GM21576 (cell line): ENCODE data around the gene LHFPL6.

ENCODE experiments used
- ATAC-seq: cut with Tn5 transposase; IDR thresholded peaks from one replicate; pipeline ENCODE4 v1.9.1; 2021; ENCODE audit warnings: mild to moderate bottlenecking, moderate library complexity; ENCODE audit not compliant: unreplicated experiment

LHFPL6 gene

DNA sequence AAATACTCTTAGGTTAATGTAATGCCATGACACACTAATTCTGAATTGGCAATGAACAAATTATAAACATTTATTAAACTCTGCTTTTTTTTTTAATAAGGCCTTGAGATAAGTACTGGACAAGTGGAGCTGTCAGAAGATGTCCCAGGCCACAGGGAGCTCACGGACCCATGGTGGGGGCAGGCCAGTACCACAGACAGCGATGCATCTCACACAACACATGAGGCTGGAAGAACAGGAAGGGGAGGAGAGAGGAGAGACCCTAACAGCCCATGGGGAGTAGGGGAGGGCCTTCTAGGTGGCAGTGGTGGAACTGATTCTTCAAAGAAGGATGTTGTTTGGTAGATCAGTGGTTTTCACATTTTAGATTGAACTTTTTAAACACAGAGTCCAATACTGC, 128.4 kb downstream of the LHFPL6 start:
- ATAC-seq, result no peak

DNA sequence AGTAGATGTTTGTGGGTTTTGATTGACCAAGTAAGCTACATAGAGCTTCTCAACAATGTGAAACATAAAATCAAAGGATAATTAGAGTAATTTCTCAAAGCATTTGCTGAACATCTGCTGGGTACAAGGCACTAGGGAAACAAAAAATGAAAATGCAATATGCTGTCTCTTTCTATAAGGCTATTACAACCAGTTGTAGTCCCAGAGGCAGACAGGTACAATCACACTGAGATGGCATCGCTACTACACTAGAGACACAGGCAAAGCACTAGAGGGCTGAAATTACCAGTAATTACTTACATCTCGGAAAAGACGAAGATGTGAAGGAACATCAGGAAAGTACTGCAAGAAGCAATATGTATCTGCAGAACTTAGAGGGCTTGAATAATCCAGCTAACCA, 133.3 kb downstream of the LHFPL6 start:
- no peak for ATAC-seq

DNA sequence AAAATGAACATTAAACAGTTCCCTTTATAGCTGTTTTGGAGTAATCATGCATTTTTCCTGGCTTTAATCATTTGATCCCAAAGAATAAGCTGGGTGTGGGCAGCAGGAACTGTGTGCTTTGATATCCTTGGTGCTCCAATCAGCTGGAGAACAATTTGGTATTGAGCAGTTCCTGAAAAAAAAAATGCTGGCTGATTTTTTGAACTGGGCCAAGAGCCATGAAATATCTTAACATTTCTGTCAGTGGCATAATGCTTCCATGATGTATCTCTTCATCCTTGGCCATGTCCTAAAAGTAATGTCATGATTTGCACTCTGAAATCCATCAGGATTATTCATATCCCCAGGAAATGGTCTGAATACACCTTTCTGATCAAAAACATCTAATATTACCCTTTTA, 134.7 kb downstream of the LHFPL6 start:
- no peak for ATAC-seq

DNA sequence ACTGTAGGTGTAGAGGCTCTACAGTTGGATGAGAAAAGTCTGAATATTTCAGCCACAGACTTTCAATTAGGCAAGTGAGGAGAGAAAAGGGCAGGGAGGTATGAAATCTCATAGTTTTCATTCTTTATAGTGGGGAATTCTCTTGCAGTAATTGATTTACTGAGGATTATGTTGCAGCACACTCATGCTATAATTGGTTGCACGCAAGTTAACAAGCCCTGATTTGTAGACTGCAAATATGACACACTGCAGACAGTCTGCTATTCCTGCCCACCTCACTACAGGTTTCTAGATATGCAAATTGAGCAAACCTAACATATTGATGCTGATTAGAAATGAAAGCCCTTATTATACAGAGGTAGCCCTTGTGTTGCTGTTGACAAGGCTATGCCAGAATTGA, 139.4 kb downstream of the LHFPL6 start:
- no peak for ATAC-seq

DNA sequence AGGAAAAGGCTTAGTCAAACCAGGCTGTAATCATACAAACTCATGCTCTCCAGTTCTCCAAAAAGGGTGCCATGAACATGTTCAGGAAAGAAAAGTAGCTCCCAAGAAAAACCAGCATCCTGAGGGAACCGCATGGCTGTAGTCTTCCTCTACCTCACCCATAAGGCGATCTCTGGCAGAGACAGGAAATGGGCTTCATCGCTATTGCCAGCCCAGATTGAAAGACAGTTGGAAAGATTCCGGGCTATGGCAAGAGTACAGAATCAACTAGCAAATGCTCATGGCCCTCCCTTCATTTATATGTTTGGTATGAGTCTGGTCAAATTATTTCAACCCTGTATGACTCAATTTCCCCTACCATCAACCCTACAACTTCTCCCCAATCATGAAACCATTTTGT, 140.1 kb downstream of the LHFPL6 start:
- no peak for ATAC-seq

DNA sequence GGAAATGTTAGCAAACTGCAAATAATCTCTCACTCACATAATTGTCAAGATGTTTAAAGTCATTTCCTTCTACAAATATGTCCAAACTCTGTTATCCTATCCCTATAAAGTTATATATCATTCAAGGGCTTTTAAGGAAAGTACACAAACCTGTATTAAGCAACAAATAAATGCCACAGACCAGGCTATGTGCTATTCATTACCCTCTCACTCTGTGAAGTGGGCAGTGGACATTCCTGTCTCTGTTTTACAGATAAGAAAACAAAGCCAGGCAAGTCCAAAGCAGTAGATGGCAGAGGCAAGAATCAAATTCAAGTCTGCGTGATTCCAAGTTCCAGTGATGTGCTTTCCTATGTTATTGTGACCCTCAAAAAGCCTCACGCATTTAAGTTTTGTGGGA, 140.6 kb downstream of the LHFPL6 start:
- no peak for ATAC-seq

DNA sequence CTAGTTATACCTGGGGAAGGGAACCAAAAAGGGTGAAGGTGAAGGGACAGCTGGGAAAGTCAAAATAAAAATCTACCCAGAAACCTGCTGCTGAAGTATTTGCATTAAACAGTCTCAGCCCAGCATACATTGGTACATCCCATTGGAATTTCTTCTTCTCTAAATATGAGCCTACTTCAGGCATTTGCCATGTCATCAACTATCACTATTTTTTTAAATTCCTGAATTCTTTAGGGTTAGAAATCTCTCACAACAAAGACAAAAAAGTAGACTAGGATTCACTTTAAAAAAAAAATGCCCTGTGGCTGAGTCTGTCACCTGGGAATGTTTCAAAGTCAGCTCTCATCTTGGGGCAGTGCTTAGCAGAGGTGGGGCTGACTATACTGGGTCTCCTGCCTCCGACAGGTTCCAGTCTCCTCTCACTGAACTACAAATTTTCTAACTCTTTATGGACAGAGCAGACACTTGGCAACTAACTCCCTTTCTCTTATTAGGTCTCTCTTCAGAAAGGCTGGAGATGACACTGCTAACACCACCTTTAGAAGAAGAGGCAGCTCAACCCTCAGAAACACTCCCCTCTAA, 141.2 kb downstream of the LHFPL6 start:
- ATAC-seq, result no peak

DNA sequence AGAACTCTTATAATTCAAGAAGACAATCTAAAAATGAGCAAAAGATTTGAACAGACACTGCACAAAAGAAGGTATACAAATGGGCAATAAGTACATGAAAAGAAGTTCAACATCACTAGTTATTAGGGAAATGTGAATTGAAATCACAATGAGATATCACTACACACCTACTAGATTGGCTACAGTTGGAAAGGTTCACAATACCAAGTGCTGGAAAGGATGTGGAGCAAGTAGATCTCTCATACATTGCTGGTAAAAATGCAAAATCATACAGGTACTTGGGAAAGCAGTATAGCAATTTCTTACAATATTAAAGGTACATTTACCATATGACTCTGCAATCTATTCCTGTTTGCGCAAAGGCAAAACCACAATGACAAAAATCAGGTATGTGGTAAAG, 145.7 kb downstream of the LHFPL6 start:
- no peak for ATAC-seq

DNA sequence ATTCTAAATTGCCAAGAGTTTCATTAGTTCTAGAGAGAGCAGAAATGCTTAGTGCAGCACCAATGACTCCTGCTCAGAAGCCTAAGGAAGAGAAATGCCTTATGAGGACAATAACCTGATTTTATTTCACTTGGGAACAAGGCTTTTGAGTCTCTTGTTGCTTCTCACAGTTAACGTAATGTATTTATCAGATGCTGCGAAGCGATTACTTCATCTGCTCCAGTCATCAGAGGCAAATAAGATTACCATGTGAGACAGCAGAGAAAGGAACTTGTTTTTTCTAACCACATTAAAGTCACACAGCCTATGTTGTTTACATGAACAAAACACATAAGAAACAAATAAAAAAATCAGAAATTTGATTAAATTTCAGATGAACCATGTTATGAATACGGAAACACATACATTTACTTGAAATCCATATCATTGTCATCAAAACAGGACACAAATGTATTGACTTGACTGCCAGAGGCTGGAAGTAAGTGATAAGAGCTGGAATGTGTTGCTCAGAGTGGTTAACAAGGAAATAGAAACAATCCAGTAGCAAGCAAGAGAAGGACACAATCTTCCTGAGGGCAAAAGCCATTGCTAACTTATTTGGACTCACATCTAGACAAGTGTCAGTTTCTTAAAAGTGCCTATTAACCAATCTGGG, 147.3 kb downstream of the LHFPL6 start:
- ATAC-seq, result no peak

DNA sequence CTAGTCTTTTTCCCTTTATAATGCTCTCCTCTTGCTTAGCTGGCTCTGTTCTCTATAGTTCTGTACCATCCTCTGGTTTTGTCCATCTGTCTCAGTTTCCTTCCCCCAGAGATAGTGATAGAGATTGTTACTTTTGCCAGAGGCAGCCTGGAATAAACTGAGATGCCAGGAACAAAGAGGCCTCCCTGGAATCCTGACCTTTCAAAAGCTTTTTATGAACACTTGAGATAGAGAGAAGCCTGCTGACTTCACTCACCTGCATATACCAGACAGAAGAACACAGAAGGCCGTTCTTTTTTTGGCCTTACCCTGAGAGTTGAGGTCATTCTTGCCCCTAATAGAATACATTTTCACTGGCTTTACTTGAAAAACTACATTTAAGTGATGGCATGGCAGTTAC, 150.2 kb downstream of the LHFPL6 start:
- ATAC-seq, result no peak

DNA sequence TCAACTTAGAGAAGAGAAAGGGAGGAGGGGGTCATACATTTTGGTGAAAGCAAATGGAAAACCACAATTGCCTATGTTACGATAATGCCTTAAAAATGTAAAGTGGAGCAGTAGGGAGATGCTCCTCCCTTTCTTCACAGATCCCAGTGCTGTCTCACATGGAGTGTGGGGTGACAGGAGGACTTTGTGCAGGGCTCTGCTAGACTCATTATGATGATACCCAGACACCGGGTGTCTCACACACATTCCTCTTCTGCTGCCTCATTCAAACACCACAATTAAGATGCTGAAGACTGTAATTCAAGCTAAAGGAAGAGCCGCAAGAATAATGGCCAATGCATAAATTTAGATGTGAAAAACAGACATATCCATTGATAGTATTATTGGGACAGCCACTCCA, 150.6 kb downstream of the LHFPL6 start:
- ATAC-seq, result no peak

DNA sequence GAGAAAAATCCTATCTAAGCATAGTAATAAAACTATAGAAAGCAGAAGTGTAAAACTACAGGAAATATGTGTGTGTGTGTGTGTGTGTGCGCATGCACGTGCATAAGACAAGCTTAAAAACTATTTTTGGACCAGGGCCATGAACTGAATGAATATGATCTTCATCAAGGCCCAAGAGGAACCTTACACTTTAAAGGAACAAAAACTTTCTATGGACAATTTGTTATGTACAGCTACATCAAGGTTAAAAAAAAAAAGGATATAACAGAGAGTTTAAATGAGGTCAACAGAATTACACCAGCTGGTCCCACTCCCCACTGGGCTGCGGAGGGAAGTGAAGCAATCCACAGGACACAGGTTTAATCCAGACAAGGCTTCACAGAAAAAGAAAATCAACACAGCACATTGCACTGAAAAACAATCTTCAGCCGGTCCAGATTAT, 151.1 kb downstream of the LHFPL6 start:
- no peak for ATAC-seq

DNA sequence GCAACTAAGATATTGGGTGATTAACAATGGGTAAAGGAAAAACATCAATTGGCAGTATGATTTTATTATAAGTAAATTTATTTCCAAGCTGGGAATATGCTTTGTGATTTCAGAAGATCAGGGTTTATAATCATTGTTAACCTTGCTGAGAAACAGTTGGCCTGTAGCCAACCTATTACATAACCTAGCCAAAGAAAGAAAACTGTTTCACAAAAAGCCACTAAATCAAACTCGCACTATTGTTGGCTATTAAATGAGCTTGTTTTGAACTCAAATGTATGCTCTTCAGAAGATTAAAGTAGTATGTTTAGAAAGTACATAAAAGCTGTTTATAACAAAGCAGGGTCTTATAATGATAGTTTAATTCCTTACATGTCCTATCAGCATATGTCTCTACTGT, 151.7 kb downstream of the LHFPL6 start:
- ATAC-seq, result no peak

DNA sequence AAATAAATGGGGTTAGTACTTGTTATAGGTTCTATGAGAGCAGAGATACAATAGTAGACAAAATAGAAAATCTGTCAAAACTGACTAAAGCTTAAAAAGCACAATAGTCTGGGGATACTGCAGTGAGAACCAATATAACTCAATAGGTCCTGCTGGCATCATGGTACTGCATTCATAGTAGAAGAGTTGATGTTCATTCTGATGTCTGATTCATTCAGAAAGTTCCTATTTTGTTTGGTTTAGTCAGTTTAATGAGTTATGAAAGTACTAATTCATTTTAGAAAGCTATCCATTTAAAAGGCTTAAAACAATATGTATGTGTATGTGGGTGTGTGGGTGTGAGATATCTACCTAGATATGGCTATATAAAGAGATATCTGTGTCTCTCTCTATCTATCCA, 152.8 kb downstream of the LHFPL6 start:
- no peak for ATAC-seq

DNA sequence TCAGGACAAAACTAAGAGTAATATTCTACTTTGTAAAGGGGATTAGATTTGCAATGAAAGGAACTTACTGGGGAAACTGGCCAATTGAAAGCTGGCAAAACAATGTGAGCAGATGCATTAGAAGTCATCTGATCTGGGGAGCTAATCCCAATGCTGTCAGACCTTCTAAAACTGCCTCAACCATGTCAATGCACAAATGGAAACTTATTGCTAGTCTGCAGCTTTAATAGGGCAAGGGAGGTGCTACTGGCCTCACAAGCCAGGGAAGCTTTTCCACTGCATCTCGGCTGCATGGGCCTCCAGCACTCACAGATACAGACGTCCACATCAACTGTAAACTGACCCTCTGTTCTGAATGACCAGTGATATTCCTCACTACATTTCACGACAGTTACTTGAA, 154.2 kb downstream of the LHFPL6 start:
- no peak for ATAC-seq

DNA sequence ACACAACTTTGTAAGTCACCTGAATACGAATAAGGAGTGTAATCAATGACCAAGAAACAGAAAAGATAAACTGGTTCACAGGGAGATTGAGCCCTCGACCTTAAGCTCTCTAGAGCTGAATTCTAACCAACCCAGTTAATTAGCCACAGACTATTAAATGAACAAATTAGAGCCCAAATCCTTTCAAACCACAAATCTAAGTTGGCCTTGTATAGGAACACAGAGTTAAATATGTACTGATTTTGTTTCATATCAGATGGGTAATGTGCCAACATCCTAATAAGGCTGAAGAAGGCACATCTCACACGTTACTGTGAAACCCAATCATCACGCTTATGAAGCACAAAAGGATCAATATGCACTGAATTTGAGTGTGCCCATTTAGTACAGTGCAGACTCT, 156.1 kb downstream of the LHFPL6 start:
- ATAC-seq, result no peak

DNA sequence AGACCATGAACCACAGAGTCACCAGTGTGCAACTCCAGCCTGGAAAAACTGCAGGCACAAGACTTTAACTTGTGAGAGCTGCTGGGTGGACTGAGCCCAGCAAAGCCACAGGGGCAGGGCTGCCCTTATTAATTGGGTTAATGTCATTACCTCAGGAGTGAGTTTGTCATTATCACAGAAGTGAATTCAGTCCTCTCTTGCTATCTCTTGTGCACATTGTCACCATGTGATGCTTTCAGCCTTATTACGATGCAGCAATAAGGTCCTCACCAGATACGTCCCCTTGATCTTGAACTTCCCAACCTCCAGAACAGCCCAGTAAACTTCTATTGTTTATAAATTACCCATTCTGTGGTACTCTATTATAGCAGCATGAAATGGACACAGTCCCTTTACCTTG, 158.1 kb downstream of the LHFPL6 start:
- no peak for ATAC-seq

DNA sequence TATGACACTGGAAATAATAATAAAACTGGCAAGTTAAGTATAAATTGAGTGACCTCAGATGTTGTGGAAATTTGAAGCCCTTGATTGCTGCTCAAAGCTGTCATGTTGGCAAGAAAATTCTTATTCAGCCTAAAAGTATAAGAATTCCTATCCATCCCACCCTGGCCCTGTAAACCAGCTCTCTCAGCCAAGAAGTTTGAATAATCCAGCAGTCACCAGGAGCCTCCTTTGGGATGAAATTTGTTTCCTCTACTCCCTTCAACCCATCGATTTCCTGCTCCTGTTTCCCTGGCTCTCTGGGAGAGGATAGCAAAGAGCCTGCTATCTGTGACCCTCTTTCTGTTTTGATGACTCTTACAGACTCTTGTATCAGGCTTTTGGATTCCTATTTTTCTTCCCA, 169.3 kb downstream of the LHFPL6 start:
- no peak for ATAC-seq

DNA sequence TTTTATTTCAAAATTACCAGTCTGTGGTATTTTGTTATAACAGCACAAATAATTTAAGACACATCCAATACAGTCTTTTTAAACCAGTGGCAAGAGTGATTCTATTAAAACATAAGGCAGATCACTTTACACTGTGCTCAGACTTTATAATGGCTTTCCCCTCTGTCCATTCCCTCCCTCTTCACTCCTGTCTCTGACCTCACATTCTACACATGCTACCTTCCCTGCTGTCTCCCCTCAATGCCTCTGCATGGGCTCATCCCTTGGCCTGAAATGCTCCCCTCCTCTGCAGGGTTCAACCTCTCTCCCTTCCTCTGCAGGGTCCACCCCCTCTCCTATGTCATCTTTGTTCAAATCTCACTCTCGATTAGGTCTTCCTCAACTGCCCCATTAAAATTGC, 170.8 kb downstream of the LHFPL6 start:
- no peak for ATAC-seq

DNA sequence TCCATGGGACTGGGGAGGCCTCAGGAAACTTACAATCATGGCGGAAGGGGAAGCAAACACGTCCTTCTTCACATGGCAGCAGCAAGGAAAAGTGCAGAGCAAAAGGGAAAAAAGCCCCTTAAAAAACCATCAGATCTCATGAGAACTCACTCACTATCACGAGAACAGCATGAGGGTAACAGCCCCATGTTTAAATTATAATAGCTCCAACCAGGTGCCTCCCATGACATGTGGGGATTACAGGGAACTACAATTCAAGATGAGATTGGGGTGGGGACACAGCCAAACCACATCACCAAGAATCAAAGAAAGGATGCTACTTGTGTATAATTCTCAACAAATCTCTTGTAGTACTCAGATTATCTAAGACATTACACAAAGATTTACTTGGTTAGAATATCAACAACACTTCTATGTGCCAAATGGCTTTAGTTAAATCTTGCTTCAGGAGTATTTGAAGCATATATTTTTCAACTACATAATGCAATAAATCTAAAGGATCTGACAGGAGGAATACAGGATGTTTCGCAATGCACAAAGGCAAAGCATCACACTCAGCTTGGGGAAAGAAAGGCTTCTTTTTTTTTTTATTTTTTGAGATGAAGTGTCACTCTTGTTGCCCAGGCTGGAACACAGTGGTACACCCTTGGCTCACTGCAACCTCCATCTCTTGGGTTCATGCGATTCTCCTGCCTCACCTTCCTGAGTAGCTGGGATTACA, 180.0 kb downstream of the LHFPL6 start:
- no peak for ATAC-seq

DNA sequence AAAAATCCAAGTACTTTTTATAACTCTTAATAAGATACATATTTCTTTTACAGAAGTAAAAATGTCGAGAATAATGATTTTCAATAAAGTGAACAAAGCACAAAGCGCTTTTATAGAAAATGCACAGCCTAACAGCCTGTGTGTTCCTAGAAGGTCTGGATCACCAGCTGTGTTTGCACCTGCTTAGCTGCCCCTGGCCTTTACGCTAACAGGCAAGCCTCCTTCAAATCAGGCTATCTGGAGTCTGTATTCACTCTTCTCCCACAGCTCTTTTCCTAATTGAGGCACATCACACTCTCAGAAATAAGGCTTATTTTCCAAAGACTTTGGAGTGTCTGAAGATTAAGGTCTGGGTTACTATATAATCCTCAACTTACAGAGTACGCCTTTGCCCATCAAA, 183.1 kb downstream of the LHFPL6 start:
- no peak for ATAC-seq

DNA sequence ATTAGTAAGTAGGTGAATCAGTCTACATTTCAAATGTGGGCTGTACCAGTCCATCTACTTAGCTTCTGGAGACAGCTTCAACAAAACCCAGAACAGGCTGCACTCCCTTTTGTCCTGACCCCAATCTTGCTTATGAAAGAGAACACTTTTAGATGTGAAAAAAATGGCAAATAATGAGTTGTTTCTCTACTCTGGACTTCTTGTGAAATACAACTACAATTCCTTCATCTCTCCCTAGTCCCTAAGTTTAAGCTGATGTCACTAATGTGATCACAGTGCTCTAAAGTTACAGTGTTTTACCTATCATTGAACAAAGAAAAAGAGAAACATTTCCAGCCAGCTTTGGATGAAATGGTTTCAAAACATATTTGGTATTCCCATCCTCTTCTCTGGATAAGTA, 183.9 kb downstream of the LHFPL6 start:
- ATAC-seq, result no peak

DNA sequence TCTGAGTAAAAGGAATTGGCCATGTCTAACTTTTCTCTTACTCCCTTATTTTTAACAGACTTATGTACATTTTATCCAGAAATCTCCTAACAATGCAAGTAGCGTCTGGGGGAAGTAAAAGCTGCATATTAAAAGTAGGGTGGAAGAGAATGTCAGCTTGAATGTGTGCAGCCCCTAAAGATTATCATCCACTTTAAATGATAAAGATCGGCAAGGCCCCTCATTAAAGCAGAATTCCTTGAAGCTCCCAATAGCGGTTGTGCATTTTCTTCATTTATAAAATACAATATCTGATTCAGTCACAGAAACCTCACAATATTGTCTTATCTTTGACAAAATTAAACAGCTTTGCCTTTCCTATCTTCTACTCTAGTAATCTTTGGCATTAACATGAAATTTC, 184.6 kb downstream of the LHFPL6 start:
- ATAC-seq, result no peak
